Fibroblast of skin of left quadriceps (primary cell): Measurements from ENCODE around the gene TSPAN14.
A peak's percentile ranks its signal among the peaks of the same experiment; 100 is the strongest.

Experiments used
- DNase-seq, 2 experiments: peaks; one replicate each; pipeline ENCODE4 v3.0.0-alpha.2; 2013; ENCODE audit warnings: low read depth in 2 of 2

Gene TSPAN14

GRCh38 chr10:80487421-80487785 lies 33.3 kb downstream of the TSPAN14 start:
- DNase-seq: no peak

GRCh38 chr10:80487791-80488538 lies 33.9 kb downstream of the TSPAN14 start:
- DNase-seq: no peak

DNA sequence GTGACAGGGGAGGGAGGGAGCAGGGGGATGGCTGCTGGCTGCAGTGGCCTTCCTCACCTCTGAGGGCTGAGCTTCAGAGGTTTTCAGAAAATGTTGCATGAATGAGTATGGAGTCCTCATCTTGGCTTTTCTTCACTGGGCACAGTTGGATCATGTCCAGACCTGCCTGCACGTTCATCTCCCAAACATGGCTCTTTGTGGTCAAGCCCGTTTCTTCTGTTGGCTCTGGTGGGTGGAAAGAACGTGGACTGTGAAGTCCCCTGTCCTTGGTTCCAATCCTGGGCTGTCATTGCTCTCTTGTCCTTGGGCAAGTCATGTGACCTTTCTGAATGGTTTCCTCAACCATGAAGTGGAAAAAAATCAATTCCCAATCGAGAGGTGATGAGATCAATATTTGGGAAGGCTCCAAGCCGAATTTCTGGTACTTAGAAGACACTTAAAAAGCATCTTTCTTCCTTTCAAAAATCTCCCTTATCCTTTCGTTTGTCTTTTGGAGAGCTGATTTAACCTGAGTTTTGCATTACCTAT lies 34.5 kb downstream of the TSPAN14 start:
- no peak for DNase-seq

DNA sequence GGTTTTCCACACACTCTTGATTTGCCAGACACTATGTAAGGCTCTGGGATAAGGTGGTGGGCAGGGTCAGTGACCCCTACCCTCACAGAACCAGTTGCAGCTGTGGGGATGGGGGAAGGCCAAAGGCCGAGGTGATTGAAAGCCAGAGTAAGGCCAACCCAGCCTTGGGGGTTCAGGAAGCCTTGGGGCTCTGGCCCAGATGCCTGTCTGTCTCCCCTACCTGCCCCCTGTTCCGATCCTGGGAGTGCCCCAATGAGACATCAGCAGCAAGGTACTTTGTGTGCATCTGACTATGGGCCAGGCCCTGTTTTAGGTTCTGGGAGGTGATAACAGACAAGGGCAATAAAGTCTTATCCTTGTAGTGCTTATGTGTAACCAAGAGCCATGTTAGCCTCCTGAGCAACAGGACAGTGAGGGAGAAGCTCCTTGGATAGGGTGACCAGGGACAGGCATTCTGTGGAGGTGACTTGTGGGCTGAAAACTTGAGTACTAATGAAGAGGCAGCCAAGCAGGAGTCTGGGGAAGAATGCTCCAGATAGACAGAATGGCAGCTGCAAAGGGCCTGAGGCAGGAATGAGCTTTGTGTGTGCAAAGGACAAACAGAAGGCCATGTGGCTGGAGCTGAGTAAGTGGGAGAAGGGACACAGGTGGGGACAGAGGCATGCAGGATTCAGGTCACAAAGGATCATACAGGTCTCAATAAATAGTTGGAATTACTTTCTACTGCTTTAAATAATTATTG lies 35.4 kb downstream of the TSPAN14 start:
- DNase-seq: no peak

- no peak for DNase-seq
Observed at GRCh38 chr10:80491251-80492102, 37.4 kb downstream of the TSPAN14 start.

- no peak for DNase-seq
Observed at GRCh38 chr10:80492848-80493521, 38.9 kb downstream of the TSPAN14 start.

DNA sequence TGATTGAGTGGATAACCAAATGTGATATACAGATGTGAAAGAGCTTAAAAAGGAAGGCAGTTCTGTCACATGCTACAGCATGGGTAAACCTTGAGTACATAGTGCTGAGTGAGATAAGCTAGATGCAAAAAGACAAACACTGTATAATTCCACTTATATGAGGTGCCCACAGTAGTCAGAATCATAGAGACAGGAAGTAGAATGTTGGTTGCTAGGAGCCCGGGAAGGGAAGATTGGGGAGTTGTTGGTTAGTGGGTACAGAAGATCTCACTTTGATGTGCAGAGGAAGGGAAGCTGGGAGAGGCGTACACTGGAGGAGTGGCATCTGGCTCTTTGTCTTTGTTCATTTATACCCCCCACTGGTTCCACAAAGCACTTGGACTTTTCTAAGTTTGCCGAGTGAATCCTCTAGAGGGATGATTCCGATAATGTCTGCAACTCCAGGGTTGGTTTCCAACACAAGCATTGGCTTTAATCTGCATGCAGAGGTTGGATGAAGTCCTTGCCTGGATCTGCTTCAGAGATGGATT lies 39.5 kb downstream of the TSPAN14 start:
- peak; percentile 44 to 47 for DNase-seq

DNA sequence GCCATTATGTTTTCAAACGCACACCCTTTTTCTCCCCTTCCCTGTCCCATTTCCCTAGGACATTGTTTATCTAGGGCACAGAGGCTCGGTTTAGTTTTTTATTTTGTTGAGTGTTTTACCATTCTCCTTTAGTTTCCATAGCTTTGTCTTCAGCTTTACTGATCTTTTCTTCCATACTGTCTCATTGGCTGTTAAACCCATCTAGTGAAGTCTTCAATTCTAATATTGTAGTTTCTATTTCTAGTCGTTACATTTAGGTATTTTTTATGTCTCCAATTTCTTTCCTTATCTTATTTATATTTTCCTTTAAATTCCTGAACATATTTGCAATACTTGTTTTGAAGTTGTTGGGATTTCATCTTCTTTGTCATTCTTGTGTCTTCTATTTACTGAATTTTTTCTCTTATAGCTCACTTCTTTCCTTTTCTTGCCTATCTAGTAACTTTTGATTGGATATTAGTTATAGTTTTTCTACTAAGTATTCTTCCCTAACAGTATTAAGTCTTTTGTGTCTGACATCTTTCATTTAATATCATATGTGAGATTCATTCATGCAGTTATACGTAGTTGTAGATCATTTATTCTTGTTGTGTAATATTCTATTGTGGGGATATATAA lies 42.6 kb downstream of the TSPAN14 start:
- DNase-seq: no peak

- peak; percentile 53 to 60 for DNase-seq
Observed at GRCh38 chr10:80497187-80498077, 43.3 kb downstream of the TSPAN14 start.

DNA sequence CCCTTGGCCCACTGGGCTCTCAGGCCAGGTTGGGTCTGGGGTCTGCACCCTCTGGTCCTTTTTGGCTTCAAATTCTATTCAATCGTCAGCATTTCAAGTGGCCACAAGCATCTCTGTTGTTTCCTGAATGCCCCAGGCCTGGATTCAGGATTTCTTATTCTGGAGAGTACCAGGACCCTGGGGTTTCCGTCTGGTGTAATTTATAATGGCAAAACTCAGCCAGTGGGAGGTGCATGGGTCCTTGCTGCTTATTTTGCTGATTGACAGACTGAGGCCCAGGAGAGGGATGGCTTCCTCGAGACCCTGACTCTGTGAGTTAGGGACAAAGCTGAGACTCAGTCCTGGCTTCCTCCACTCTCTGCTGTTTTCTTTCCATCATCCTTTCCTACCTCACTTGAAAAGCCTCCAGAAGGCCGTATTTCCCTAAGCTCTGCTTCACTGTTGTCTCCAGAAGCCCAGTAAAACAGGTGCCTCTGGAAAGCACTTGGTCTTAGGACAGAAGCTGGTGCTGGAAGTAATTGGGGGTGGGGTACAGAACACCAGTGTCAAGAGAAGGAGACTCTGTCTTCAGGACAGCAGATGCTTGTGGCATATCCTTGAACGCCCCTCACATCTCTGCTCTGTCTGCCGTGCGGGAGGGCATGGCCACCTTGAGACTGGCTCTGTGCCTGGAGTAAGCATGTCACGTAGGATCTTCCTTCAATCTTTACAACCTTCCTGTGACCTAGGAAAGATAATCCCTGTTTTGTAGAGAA lies 44.1 kb downstream of the TSPAN14 start:
- no peak for DNase-seq

DNA sequence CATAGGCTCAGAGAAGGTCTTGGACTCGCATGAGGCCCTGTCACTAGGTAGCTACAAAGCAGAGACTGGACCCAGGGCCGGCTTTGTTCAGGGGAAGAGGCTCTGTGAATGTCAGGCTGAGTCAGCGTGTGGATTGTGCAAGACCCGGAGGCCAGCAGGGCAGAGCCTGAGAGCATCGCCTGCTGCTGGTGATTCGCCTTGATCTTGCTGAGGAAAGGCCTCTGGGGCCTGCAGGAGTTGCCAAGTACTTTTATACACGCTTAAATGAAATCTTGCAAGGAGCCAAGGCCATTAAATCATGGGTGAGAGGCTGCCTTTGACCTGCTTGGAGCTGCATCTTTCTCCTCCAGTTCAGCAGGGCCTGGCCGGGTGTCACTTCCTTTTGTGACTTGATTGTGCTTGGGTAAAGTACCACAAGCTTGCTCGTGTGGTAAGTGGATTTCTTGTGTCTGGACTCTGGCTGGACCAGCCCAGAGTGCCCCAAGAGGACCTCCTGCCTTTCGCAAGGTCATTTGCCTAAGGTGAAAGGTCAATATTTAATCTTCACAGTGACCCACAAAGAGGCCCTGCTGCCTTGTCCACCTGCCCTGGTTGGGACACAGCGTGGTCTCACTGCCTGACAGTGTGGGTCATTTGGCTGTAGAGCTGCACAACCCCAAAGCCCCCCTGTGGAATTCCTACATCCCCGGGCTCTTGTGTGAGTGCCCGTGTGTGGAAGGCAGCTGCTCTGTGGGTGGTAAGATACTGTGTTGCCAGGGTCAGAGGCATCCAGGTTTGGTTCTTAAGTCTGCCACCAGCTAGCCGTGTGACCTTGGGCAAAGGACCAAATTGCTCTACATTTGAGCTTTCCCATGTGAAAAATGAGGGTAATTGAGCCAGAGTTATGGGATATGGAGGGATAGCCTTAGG lies 45.0 kb downstream of the TSPAN14 start:
- peak; percentile 89 for DNase-seq

GRCh38 chr10:80500572-80501380 lies 46.7 kb downstream of the TSPAN14 start:
- DNase-seq: no peak

GRCh38 chr10:80501381-80501912 lies 47.3 kb downstream of the TSPAN14 start:
- no peak for DNase-seq

DNA sequence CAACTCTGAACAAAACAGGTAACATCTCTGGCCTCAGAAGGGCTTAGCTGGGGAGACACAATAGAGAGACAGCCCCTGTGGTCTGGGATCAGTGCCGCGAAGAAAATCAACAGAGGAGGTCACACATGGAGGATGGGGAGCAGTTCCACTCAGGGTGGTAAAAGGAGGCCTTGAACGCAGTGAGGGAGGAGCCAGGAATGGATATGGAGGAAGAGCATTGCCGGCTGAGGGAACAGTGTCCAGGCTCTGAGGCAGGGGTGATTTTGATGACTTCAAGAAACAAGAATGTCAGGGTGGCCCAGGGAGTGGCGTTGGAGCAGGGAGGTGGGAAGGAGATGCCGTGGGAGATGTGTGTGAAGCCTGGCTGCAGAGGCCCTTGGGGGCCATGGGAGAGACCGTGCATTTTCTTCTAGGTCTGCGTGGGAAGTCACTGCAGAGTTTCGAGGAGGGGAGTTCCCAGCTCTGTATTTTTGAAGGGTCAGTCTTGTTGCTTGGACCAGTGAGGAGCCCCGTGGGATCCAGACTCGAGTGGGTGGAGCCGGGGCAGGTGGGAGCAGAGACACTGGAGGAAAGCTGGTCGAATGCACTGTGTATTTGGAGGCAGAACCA lies 47.9 kb downstream of the TSPAN14 start:
- no peak for DNase-seq

DNA sequence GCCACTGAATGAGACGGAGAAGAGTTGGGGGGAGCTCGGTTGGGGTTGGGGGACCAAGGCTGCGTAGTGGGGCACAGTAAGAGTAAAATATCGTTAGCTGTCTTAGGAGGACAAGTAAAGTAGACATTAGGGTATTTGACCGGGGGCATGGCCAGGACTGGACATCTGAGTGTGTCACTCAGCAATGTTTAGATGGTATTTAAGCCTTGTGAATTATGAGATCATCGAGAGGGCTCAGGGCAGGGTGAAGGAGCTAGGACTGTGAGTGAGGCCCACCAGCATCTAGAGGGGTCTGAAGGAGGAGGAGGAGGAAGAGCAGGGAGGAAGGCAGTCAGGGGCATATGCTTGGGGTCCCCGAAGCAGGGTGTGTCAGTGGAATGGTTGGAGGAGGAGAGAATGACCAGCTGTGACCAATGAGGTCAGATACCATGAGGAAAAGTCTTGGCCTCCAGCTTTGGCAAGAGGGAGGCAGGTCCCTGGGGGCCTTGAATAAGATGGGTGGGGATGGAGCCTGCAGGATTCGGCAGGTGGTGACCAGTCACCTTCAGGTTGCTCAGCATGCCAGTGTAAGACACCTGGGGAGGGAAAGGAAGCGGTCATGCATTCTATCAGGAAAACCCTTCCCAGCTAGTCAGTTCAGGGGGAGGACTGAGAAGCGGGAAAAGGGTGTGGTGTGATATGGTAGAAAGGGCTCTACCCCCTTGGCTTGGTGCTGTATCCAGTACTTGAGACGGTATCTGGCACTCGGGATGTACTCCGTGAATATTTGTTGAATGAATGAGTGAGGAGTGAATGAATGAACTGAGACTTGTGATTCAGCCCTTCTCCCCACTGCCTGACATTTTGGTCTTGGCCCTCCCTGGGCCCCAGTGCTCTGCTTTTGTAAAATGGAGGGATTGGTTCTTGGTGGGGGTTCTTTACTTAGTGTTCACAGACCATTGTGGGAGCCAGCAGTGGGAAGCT lies 48.8 kb downstream of the TSPAN14 start:
- no peak for DNase-seq
